ENCODE measurements around the gene ANKFY1. TPM values are rescaled to one million over a fixed set of nuclear protein-coding genes. Genes with fewer than 3 reads are reported as not detected.

ANKFY1 gene
- total RNA-seq, 4 donors from 2014 or later = 30.7 to 35.7 (median 32.7) TPM

- intact Hi-C loops (cut with DNase I; ENCODE audit: low total_unique reads) = no loop called here
- H3K4me3 ChIP-seq (ENCODE audit: low read depth, poor library complexity, severe bottlenecking) = no peak overlapping the region
- TF ChIP-seq CTCF (IDR thresholded peaks at IDR 0.05) (no peak), POLR2A (IDR thresholded peaks at IDR 0.05) (no peak)
- DNase-seq (ENCODE audit: low spot score in 2 of 2) = no peak
- 81 to 88% methylated on average over 8 of the region's 8 CpGs for WGBS, 2 donors
These were observed 83.0 kb downstream of the ANKFY1 start for GRCh38 chr17:4180791-4181190.

GRCh38 chr17:4179071-4179470 is 84.7 kb downstream of the ANKFY1 start:
- intact Hi-C loops (cut with DNase I; ENCODE audit: low total_unique reads) = no loop called here
- no peak for TF ChIP-seq POLR2A (IDR thresholded peaks at IDR 0.05)
- TF ChIP-seq CTCF (IDR thresholded peaks at IDR 0.05) = no peak
- no peak for DNase-seq (ENCODE audit: low spot score in 2 of 2)
- 73 to 77% methylated on average over 7 of the region's 7 CpGs for WGBS, 2 donors
- no peak overlapping the region for H3K4me3 ChIP-seq (ENCODE audit: low read depth, poor library complexity, severe bottlenecking)

GRCh38 chr17:4178651-4179050 is 85.1 kb downstream of the ANKFY1 start:
- DNase-seq (ENCODE audit: low spot score in 2 of 2) = no peak
- 92 to 94% methylated on average over 15 of the region's 15 CpGs for WGBS, 2 donors
- no peak overlapping the region for H3K4me3 ChIP-seq (ENCODE audit: low read depth, poor library complexity, severe bottlenecking)
- no peak for TF ChIP-seq POLR2A (IDR thresholded peaks at IDR 0.05)
- TF ChIP-seq CTCF (IDR thresholded peaks at IDR 0.05) = no peak
- intact Hi-C loops (cut with DNase I; ENCODE audit: low total_unique reads) = no loop called here

GRCh38 chr17:4177806-4178205 is 86.0 kb downstream of the ANKFY1 start:
- 93 to 94% methylated on average over 20 to 21 of the region's 21 CpGs for WGBS, 2 donors
- DNase-seq (ENCODE audit: low spot score in 2 of 2) = no peak
- intact Hi-C loops (cut with DNase I; ENCODE audit: low total_unique reads) = no loop called here
- TF ChIP-seq CTCF (IDR thresholded peaks at IDR 0.05) (no peak), POLR2A (IDR thresholded peaks at IDR 0.05) (no peak)
- H3K4me3 ChIP-seq (ENCODE audit: low read depth, poor library complexity, severe bottlenecking) = no peak overlapping the region

GRCh38 chr17:4176808-4177472 is 86.8 kb downstream of the ANKFY1 start:
- WGBS, 2 donors = 86% methylated on average over 12 of the region's 12 CpGs
- DNase-seq (ENCODE audit: low spot score in 2 of 2) = no peak
- intact Hi-C loops (cut with DNase I; ENCODE audit: low total_unique reads) = no loop called here
- H3K4me3 ChIP-seq (ENCODE audit: low read depth, poor library complexity, severe bottlenecking) = no peak overlapping the region
- TF ChIP-seq POLR2A (IDR thresholded peaks at IDR 0.05) (no peak), CTCF (IDR thresholded peaks at IDR 0.05) (no peak)
